Transverse colon (tissue), 3 donors: ENCODE results near the gene AOPEP.

Experiments used
- CTCF ChIP-seq, 5 experiments: fragments of 200-600 bp in 3 of 5; fragments of 450-650 bp in 2 of 5; sonication (generic) in 3 of 5; IDR thresholded peaks; 1 replicate in 2 of 5; 2 replicates in 3 of 5; pipeline ENCODE4 v1.5.1; 2016 to 2017; ENCODE audit warnings: antibody characterized with exemption in 5 of 5, inconsistent platforms in 3 of 5, mild to moderate bottlenecking in 2 of 5, moderate library complexity in 1 of 5
- EP300 ChIP-seq: sonication (generic); formaldehyde crosslinking; IDR thresholded peaks from one replicate; pipeline ENCODE4 v1.6.1; 2017; ENCODE audit warnings: antibody characterized with exemption, low read depth
- POLR2A ChIP-seq: fragments of 450-650 bp; IDR thresholded peaks from one replicate; pipeline ENCODE4 v1.6.1; 2016; ENCODE audit warnings: antibody characterized with exemption, mild to moderate bottlenecking, moderate library complexity

- TF ChIP-seq CTCF (IDR thresholded peaks at IDR 0.05) = no peak
- no peak for TF ChIP-seq POLR2A
- TF ChIP-seq EP300 = no peak
Measured at GRCh38 chr9:95040106-95040505, 313.6 kb downstream of the AOPEP start.
